Osteocyte (in vitro differentiated cells): ENCODE measurements around the gene EIF4E. TPM values are rescaled to one million over a fixed set of nuclear protein-coding genes. Genes with fewer than 3 reads are reported as not detected.
"Not testable (repeated sequence)": the region's sequence is repeated elsewhere in the genome, so short reads cannot be mapped to it uniquely, and the experiment has no call there.

ENCODE experiments used
- DNase-seq: peaks from one replicate; pipeline ENCODE4 v3.0.0; 2021; ENCODE audit warnings: mixed read lengths; ENCODE audit not compliant: unreplicated experiment; ENCODE audit errors: extremely low spot score
- H3K27ac Mint-ChIP-seq: one replicate; pipeline ENCODE4 v1.8.0; 2021; ENCODE audit warnings: mild to moderate bottlenecking, mixed read lengths; ENCODE audit not compliant: unreplicated experiment
- H3K27me3 Mint-ChIP-seq: one replicate; pipeline ENCODE4 v1.8.0; 2021; ENCODE audit warnings: mixed read lengths; ENCODE audit not compliant: unreplicated experiment
- H3K36me3 Mint-ChIP-seq: one replicate; pipeline ENCODE4 v1.8.0; 2021; ENCODE audit warnings: mixed read lengths; ENCODE audit not compliant: unreplicated experiment
- H3K4me1 Mint-ChIP-seq: one replicate; pipeline ENCODE4 v1.8.0; 2021; ENCODE audit warnings: mixed read lengths; ENCODE audit not compliant: unreplicated experiment
- H3K4me3 Mint-ChIP-seq: one replicate; pipeline ENCODE4 v1.8.0; 2021; ENCODE audit warnings: mild to moderate bottlenecking, moderate library complexity, mixed read lengths; ENCODE audit not compliant: unreplicated experiment
- H3K9me3 Mint-ChIP-seq: one replicate; pipeline ENCODE4 v1.8.0; 2021; ENCODE audit warnings: mixed read lengths; ENCODE audit not compliant: unreplicated experiment
- CTCF ChIP-seq: fragments of 200-600 bp; sonication (generic); IDR thresholded peaks from 2 replicates; pipeline ENCODE4 v1.5.0; 2021; ENCODE audit warnings: antibody characterized with exemption, mild to moderate bottlenecking, moderate library complexity
- total RNA-seq: library from RNA; stranded (reverse); gene quantifications from 2 replicates; pipeline ENCODE4 v1.2.1, GENCODE V29; 2021

Gene EIF4E
- total RNA-seq, 1 donor from 2014 or later = 60.6 TPM

- Mint-ChIP-seq H3K36me3 (peaks cover 30% of the 10 kb centered on the region), H3K27me3 (no peaks in the 10 kb centered on the region), H3K27ac (no peak overlapping the region), H3K9me3 (no peaks in the 10 kb centered on the region), H3K4me1 (no peaks in the 10 kb centered on the region), H3K4me3 (no peak overlapping the region)
- no peak for DNase-seq
- no peak for TF ChIP-seq CTCF
Observed at GRCh38 chr4:98899277-98899676, 29.7 kb downstream of the EIF4E start.

- no peak for TF ChIP-seq CTCF
- no peak overlapping the region for H3K27ac Mint-ChIP-seq
- H3K4me1 Mint-ChIP-seq = peaks cover 6% of the 10 kb centered on the region
- no peak for DNase-seq
- no peaks in the 10 kb centered on the region for H3K27me3 Mint-ChIP-seq
- H3K36me3 Mint-ChIP-seq = peaks cover 45% of the 10 kb centered on the region
- H3K9me3 Mint-ChIP-seq = no peaks in the 10 kb centered on the region
- no peak overlapping the region for H3K4me3 Mint-ChIP-seq
Observed at GRCh38 chr4:98891478-98892337, 37.2 kb downstream of the EIF4E start.

- DNase-seq = no peak
- no peak for TF ChIP-seq CTCF
- Mint-ChIP-seq H3K9me3 (no peaks in the 10 kb centered on the region), H3K4me1 (peaks cover 6% of the 10 kb centered on the region), H3K36me3 (peaks cover 44% of the 10 kb centered on the region), H3K27ac (peak overlapping the region; percentile 2), H3K4me3 (no peak overlapping the region), H3K27me3 (no peaks in the 10 kb centered on the region)
Observed at GRCh38 chr4:98890702-98891455, 38.1 kb downstream of the EIF4E start.

GRCh38 chr4:98887145-98887544 lies 41.8 kb downstream of the EIF4E start:
- Mint-ChIP-seq H3K4me3 (no peak overlapping the region), H3K9me3 (no peaks in the 10 kb centered on the region), H3K27ac (no peak overlapping the region), H3K36me3 (peaks cover 41% of the 10 kb centered on the region), H3K4me1 (peaks cover 6% of the 10 kb centered on the region), H3K27me3 (no peaks in the 10 kb centered on the region)
- no peak for TF ChIP-seq CTCF
- no peak for DNase-seq

GRCh38 chr4:98886382-98886781 lies 42.6 kb downstream of the EIF4E start:
- H3K9me3 Mint-ChIP-seq, DNase-seq, H3K4me3 Mint-ChIP-seq, H3K27ac Mint-ChIP-seq, H3K4me1 Mint-ChIP-seq, H3K27me3 Mint-ChIP-seq: not testable (repeated sequence)
- peaks cover 42% of the 10 kb centered on the region for H3K36me3 Mint-ChIP-seq

GRCh38 chr4:98880884-98881283 lies 48.0 kb downstream of the EIF4E start:
- H3K27ac Mint-ChIP-seq, H3K9me3 Mint-ChIP-seq, H3K4me1 Mint-ChIP-seq, H3K27me3 Mint-ChIP-seq, H3K4me3 Mint-ChIP-seq, DNase-seq: not testable (repeated sequence)
- peaks cover 22% of the 10 kb centered on the region for H3K36me3 Mint-ChIP-seq
